GM04503 (cell line): ENCODE results near the gene TRAFD1.
"Not testable (repeated sequence)": the region's sequence is repeated elsewhere in the genome, so short reads cannot be mapped to it uniquely, and the experiment has no call there.

Experiments
- DNase-seq: peaks from one replicate; pipeline ENCODE4 v3.0.0-alpha.2; 2012; ENCODE audit warnings: low read depth

TRAFD1 gene

DNA sequence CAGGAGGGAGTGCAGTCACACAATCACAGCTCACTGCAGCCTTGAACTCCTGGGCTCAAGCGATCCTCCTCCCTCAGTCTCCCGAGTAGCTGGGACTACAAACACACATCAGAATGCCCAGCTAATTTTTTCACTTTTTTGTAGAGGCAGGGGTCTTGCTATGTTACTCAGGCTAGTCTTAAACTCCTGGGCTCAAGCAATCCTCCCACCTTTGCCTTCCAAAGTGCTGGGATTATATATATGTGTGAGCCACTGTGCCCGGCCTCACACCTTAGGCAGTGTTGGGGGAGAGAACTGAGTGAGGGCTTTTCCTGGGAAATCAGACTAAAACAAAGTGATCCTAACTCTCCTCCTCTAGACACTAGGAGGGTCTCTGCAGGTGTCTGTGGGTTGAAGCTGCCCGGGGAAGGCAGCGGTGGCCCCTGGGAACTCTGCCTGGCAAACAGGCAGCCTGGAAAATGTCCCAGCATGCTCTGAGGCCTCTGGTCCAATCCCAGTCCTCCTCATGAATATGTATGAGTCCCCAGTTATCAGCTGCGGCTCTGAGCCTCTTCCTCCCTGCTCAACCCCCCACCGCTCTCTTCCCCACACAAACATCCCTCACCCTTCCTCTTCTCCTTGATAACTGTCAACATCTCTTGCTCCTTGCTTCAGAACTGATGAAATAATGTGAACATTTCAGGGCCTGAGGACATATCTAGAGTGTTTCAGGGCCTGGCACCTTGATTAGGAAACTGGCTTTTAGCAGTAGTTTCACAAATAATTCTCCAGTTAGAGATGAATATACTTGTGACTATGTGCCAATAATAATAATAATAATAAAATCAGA lies 8.9 kb upstream of the TRAFD1 start:
- DNase-seq, result no peak

GRCh38 chr12:112117685-112118084 lies 7.7 kb upstream of the TRAFD1 start:
- DNase-seq, result no peak

DNA sequence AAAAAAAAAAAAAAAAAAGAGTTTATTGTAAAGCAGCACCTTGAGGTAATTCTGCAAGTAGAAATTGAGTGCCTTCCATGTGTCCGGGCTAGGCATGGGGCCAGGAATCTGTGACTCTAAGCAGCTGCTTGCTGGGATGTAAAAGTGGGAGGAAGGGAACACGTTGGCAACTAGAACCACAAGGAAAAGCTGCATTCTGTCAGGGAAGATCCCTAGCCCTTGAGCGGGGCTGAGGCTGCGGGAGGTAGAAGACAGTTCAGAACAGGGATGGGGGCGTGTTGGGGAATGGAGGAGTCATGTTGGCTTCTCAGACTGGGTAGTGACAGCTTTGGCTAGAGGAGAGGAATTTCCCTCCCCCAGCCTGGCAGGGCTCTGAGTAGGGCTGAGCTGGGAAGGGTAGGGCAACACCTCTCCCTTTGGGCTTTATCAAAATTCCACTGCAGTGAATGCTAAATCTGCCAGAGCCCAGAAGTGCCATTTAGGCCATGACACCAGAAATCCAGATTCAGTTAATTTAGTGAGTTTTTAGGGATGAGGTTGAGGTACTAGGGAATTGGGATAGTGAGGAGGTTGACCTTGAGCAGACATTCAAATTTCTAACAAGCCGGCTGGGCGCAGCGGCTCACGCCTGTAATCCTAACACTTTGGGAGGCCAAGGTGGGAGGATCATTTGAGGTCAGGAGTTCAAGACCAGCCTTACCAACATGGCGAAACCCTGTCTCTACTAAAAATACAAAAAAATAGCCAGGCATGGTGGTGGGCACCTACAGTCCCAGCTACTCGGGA lies 3.4 kb upstream of the TRAFD1 start:
- peak; percentile 60 for DNase-seq

DNA sequence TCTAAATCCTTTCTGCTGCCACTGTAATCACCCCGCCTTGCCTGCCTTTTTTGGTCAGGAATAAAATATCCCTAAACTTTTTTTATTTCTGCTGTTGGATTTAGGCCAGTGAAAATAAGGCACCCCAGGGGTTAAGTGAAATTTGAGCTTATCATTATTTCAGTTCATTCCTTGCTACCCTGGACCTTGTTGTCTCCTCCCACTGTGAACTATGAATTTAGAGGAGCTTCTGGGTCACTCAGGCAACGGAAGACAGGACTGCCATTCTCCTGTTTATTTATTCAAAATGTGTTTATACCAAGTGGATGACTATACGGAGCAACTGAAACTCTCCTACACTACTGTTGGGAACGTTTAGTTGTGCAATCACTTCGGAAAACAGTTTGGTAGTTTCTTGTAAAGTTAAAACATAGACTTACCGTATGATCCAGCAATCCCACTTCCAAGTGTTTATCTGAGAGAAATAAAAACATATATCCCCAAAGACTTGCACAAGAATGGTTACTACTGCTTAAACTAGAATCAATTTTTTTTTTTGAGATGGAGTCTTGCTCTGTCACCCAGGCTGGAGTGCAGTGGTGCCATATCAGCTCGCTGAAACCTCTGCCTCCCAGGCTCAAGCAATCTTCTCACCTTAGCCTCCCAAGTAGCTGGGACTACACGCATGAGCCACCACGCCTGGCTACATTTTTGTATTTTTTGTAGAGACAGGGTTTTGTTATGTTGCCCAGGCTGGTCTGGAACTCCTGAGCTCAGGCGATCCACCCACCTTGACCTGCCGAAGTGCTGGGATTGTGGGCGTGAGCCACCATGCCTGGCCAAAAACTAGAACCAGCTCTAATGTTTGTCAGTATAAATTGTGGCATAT lies 2.3 kb upstream of the TRAFD1 start:
- DNase-seq, result no peak

DNA sequence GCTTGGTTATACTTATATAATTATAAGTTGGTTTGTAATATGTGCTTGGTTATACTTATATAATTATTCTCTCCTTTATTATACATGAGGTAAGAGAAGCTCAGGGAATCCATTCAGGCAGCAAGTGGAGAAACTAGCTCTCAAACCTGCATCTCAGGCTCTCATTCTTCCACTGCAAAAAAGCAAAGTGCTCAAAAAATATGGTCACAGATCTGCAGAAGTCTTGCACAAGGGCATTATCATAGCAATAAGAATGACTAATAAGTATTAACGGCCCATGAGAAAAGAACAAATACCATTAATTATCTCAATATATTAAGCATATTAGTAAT lies 476 bp upstream of the TRAFD1 start:
- DNase-seq, result no peak

- no peak for DNase-seq
Measured at GRCh38 chr12:112126000-112126438, 659 bp downstream of the TRAFD1 start.

DNA sequence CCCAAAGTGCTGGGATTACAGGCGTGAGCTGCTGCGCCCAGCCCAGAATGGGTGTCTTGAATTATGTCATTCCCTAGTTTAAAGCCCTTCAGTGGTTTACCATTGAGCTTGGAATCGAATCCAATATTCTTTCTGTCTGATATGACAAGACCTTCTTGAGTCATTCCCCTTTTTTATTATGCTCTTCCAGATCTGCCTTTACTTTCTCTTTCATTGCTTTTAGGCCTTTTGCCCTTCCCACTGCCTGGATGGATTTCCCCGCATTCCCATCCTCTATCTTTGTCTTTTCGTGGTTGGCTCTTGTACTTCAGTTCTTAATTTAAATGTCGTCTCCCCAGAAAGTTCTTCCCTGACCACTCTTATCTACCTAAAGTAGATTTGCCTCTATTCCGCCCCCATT lies 1.6 kb downstream of the TRAFD1 start:
- DNase-seq, result no peak

DNA sequence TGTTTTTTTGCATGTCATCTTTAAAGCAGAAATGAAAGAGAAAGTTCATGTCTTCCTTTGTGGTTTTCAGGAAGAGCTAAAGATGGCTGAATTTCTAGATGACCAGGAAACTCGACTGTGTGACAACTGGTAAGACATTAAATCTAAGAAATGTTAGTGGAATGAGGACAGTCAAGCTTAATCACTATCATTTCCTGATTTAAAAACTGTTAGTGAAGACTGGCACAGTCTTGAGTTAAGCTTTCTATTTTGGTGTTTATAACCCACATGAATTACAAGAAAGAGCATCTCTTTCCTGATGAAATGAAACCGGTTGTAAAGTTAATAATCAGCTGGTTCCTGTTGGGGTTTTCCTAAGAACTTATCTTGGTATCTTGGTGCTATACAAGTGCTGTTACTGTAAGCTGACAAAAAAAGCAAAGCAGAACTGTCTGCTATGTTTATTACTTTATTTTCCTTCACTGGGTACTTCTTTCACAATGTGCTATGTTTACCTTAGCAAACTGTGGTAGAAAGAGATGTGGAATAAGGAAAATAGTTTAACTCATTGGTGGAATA lies 5.2 kb downstream of the TRAFD1 start:
- no peak for DNase-seq

DNA sequence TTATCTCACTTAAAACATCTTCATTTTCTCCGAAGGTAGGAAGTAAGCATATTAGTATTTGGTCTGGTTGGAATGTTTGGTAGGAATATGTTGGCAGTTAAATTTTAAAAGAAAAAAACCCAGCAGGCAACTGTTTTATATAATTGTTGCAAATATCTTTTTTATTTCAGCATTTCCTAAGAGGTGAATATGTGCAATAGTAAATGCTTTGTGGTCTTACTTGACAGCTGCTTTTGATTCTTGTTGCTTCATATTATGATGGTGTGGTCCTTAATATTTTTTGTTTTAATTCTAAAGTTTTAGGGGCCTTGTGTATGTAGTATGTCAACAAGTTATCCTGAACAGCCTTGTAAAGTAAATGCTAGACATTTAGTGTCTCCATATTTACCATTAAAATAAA lies 6.3 kb downstream of the TRAFD1 start:
- no peak for DNase-seq

GRCh38 chr12:112133418-112133817 lies 8.1 kb downstream of the TRAFD1 start:
- DNase-seq, result no peak

- DNase-seq, result no peak
Measured at GRCh38 chr12:112134731-112135130, 9.4 kb downstream of the TRAFD1 start.

DNA sequence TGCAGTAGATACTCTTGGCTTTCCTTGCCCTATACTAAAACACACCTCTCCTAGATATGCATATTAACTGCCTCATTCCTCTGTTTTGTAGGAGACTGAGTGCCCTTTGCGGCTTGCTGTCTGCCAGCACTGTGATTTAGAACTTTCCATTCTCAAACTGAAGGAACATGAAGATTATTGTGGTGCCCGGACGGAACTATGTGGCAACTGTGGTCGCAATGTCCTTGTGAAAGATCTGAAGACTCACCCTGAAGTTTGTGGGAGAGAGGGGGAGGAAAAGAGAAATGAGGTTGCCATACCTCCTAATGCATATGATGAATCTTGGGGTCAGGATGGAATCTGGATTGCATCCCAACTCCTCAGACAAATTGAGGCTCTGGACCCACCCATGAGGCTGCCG lies 15.4 kb downstream of the TRAFD1 start:
- no peak for DNase-seq

DNA sequence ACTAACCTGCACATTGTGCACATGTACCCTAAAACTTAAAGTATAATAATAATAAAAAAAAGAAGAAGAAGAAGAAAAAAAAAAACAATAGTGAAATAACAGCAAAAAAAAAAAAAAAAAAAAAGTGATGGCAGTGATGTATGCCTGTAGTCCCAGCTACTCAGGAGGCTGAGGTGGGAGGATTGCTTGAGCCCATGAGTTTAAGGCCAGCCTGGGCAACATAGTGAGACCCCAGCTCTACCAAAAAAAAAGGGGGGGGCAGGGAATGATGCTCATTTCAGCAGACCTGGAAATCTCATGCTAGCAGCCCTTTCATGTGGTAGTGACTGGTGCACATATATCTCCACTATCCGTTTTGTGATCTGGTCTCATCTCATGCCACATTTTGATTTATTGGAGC lies 20.8 kb downstream of the TRAFD1 start:
- no peak for DNase-seq

DNA sequence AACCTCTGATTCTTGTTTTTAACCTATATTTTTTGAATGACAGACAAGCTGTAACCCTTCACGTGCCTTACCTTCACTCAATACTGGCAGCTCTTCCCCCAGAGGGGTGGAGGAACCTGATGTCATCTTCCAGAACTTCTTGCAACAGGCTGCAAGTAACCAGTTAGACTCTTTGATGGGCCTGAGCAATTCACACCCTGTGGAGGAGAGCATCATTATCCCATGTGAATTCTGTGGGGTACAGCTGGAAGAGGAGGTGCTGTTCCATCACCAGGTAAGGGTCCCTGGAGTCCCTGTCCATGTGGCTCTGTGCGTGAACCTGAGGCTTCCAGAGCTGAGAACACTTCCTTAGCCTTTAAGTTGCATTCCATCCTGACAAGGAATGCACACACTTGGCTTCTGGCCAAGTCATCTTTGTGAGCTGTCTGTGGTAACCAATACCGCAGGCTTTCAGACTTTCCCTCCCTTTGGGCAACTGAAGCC lies 22.7 kb downstream of the TRAFD1 start:
- DNase-seq, result no peak

GRCh38 chr12:112149596-112149995 lies 24.2 kb downstream of the TRAFD1 start:
- DNase-seq, result no peak

- no peak for DNase-seq
Measured at GRCh38 chr12:112151766-112152541, 26.6 kb downstream of the TRAFD1 start.

GRCh38 chr12:112153181-112153892 lies 28.0 kb downstream of the TRAFD1 start:
- no peak for DNase-seq

DNA sequence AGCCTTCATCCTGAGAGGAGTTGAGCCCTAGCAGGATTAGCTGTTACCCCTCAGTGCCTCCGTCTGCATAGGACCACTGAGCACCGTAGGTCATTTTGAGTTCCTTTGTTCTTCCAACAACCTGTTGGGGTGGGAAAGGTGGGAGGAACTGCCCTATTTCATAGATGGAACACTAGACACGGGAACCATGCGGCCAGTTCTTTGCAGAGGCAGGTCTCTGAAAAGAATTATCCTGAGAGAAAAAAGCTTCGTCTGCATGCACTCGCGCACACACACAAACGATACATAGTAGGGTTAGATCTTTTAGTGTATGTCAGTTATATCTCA lies 28.5 kb downstream of the TRAFD1 start:
- no peak for DNase-seq

DNA sequence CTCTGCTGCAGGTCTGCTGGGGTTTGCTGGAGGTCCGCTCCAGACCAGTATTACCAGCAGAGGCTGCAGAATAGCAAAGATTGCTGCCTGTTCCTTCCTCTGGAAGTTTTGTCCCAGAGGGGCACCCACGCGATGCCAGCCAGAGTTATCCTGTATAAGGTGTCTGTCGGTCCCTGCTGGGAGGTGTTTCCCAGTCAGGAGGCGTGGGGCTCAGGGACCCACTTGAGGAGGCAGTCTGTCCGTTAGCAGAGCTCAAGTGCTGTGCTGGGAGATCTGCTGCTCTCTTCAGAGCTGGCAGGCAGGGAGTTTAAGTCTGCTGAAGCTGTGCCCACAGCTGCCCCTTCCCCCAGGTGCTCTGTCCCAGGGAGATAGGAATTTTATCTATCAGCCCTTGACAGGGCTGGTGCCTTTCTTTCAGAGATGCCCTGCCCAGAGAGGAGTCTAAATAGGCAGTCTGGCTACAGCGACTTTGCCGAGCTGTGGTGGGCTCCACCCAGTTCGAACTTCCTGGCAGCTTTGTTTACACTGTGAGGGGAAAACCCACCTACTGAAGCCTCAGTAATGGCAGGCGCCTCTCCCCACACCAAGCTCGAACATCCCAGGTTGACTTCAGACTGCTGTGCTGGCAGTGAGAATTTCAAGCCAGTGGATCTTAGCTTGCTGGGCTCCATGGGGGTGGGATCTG lies 33.2 kb downstream of the TRAFD1 start:
- DNase-seq, result not testable (repeated sequence)

GRCh38 chr12:112159146-112159541 lies 33.8 kb downstream of the TRAFD1 start:
- no peak for DNase-seq
